ENCODE data around the gene PIP5KL1. TPM values are rescaled to one million over a fixed set of nuclear protein-coding genes. Genes with fewer than 3 reads are reported as not detected.

PIP5KL1 gene
- polyA plus RNA-seq, 12 donors = 0.83 to 4.1 (median 2.4) TPM; not detected in 2

- DNase-seq = no peak
These were observed 38.3 kb upstream of the PIP5KL1 start for GRCh38 chr9:127968700-127969383.

GRCh38 chr9:127968042-127968441 is 37.5 kb upstream of the PIP5KL1 start:
- no peak for DNase-seq

- DNase-seq = no peak
These were observed 36.7 kb upstream of the PIP5KL1 start for GRCh38 chr9:127967151-127967809.

- no peak for DNase-seq
These were observed 36.0 kb upstream of the PIP5KL1 start for GRCh38 chr9:127966416-127967150.

- DNase-seq = no peak
These were observed 35.4 kb upstream of the PIP5KL1 start for GRCh38 chr9:127965953-127966352.

GRCh38 chr9:127963359-127964064 is 32.9 kb upstream of the PIP5KL1 start:
- DNase-seq = no peak

GRCh38 chr9:127963041-127963358 is 32.4 kb upstream of the PIP5KL1 start:
- no peak for DNase-seq

- DNase-seq = no peak
These were observed 31.7 kb upstream of the PIP5KL1 start for GRCh38 chr9:127962278-127962677.

GRCh38 chr9:127961613-127962155 is 31.1 kb upstream of the PIP5KL1 start:
- DNase-seq = no peak

- no peak for DNase-seq
These were observed 30.5 kb upstream of the PIP5KL1 start for GRCh38 chr9:127961155-127961490.

GRCh38 chr9:127960410-127961154 is 30.0 kb upstream of the PIP5KL1 start:
- DNase-seq = no peak

GRCh38 chr9:127959841-127960409 is 29.3 kb upstream of the PIP5KL1 start:
- no peak for DNase-seq

- no peak for DNase-seq
These were observed 28.8 kb upstream of the PIP5KL1 start for GRCh38 chr9:127959398-127959797.

GRCh38 chr9:127958728-127959127 is 28.2 kb upstream of the PIP5KL1 start:
- no peak for DNase-seq

GRCh38 chr9:127955294-127956015 is 24.9 kb upstream of the PIP5KL1 start:
- DNase-seq = no peak

GRCh38 chr9:127954831-127955293 is 24.3 kb upstream of the PIP5KL1 start:
- no peak for DNase-seq

- DNase-seq = no peak
These were observed 23.4 kb upstream of the PIP5KL1 start for GRCh38 chr9:127953768-127954505.

GRCh38 chr9:127953154-127953553 is 22.6 kb upstream of the PIP5KL1 start:
- DNase-seq = no peak

- no peak for DNase-seq
These were observed 20.1 kb upstream of the PIP5KL1 start for GRCh38 chr9:127950513-127951289.
